ENCODE measurements around the gene NELL2.
"Not testable (repeated sequence)": the region's sequence is repeated elsewhere in the genome, so short reads cannot be mapped to it uniquely, and the experiment has no call there.

The NELL2 gene

DNA sequence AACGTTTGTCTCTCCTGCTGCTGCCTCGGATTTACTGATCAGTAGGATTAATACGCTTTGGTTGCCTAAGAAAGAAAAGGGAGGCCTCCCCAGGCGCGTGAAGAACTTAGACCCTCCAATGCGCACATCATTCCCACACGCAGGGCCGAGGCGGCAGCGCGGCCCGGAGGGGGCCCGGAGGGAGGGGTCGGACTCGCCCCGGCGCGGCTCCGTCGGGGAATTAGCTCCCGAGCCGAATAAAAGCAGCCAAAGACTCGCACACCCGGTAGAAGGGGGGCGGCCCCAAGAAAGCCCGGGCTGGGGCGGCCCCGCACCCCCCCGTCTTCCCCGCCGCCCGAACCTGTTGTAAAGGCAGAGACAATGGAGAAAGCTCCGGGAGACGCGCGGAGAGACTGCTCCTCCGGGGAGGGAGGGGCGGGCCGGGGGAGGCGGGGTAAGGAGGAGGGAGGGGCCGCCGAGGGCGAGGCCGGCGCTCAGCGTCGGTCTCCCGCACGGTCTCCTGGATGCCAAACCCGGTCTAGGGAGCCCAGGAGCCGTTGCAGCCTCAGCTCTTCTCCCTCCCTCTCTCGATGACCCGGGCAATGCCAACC is at the start of gene NELL2:
Gene NELL2 (minus strand): TSS at position 362 of the 590 bp plus-strand sequence. CDS start 446 bp downstream, outside the sequence.
- Mint-ChIP-seq H3K4me1 (ENCODE audit: low read depth) (peaks cover 31% of the 10 kb centered on the region), H3K9me3 (peaks cover 12% of the 10 kb centered on the region), H3K27ac (peak within 1 kb of the TSS; percentile 76), H3K4me3 (peak within 1 kb of the TSS; percentile 92), H3K36me3 (ENCODE audit: low read depth) (no peaks in the 10 kb centered on the region), H3K27me3 (ENCODE audit: low read depth) (peaks cover 49% of the 10 kb centered on the region)

DNA sequence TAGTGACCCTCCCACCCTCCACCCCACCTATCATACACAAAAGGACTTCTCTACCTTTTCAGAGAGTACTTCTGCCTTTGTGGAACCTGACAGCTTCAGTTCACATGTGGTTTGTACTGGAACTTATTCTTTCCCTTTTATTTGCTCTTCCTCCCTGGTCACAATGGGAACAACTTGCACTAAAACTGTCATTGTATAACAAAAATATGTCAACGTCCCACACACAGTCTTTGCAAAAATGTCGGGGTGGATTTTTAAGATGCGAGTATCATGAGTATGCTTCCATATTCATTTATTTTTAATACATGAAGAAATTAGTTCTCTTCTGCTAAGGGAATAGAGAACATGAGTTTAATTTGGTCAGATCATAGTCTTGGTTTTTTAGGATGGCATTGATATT is 45.6 kb upstream of the NELL2 start:
- no peak overlapping the region for H3K4me3 Mint-ChIP-seq

DNA sequence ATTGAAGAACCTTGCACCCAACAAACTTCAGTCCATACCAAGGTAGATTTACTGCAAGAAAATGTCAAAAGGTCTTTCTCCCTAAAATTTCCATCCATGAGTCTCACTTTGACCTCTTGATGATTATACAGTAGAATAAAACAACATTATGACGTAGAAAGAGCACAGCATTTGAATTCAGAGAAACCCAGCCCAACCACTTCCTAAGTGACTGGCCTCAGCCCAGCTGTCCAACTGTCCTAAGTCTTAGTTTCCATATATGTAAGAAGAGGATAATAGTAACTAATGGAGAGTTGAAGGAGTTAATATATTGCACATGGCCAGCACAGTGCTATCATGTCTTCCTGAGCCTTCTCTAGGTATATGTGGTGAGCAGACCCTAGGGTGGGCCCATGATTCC is 41.0 kb upstream of the NELL2 start:
- Mint-ChIP-seq H3K9me3 (no peaks in the 10 kb centered on the region), H3K4me3 (no peak overlapping the region), H3K36me3 (ENCODE audit: low read depth) (no peaks in the 10 kb centered on the region), H3K27me3 (ENCODE audit: low read depth) (peaks cover 8% of the 10 kb centered on the region), H3K27ac (no peak overlapping the region), H3K4me1 (ENCODE audit: low read depth) (no peaks in the 10 kb centered on the region)

More for the DNA sequence above, 45.6 kb upstream of the NELL2 start:
- H3K9me3 Mint-ChIP-seq: no peaks in the 10 kb centered on the region
- no peak overlapping the region for H3K27ac Mint-ChIP-seq
- H3K4me1 Mint-ChIP-seq (ENCODE audit: low read depth): no peaks in the 10 kb centered on the region
- peaks cover 5% of the 10 kb centered on the region for H3K27me3 Mint-ChIP-seq (ENCODE audit: low read depth)
- H3K36me3 Mint-ChIP-seq (ENCODE audit: low read depth): no peaks in the 10 kb centered on the region

DNA sequence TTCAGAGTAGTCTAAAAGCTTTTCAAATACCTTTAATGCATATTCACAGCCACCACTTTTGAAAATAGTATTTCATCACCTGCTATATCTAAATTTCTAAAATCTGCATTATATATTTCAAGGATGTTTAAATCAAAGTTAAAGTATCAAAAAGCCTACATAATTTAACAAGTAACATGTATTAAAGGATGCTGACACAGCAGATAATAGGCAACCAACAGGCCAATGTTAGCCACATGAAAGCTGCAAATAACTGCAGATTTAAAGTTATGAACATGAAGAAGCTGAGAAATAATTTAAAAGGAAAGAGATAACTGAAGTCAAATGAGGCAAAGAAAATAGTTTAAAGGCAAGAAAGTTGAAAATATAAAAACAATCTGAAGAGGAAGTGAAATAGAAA is 39.8 kb upstream of the NELL2 start:
- Mint-ChIP-seq H3K4me3 (no peak overlapping the region), H3K27me3 (ENCODE audit: low read depth) (peaks cover 8% of the 10 kb centered on the region), H3K27ac (no peak overlapping the region), H3K36me3 (ENCODE audit: low read depth) (no peaks in the 10 kb centered on the region), H3K4me1 (ENCODE audit: low read depth) (no peaks in the 10 kb centered on the region), H3K9me3 (no peaks in the 10 kb centered on the region)

DNA sequence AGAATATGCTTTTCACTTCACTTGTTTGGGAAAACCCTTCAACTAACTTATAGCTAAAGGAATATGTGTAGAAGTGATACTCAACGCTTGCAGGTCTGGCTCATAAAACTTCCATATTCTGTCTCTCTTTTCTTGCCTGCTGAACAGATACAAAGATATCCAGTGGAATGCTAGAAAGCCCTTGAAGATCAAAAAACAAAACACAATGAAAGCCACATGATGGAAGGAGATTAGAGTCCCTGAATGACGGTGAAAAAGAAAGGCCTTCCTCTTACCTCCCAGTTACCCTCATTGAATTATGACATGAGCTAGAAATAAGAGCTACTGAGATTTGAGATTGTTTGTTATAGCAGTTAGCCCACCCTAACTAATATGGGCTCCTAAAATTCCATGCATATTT is 28.2 kb upstream of the NELL2 start:
- Mint-ChIP-seq H3K27me3 (ENCODE audit: low read depth) (peaks cover 4% of the 10 kb centered on the region), H3K4me3 (no peak overlapping the region), H3K27ac (no peak overlapping the region), H3K4me1 (ENCODE audit: low read depth) (no peaks in the 10 kb centered on the region), H3K36me3 (ENCODE audit: low read depth) (no peaks in the 10 kb centered on the region), H3K9me3 (peaks cover 6% of the 10 kb centered on the region)

DNA sequence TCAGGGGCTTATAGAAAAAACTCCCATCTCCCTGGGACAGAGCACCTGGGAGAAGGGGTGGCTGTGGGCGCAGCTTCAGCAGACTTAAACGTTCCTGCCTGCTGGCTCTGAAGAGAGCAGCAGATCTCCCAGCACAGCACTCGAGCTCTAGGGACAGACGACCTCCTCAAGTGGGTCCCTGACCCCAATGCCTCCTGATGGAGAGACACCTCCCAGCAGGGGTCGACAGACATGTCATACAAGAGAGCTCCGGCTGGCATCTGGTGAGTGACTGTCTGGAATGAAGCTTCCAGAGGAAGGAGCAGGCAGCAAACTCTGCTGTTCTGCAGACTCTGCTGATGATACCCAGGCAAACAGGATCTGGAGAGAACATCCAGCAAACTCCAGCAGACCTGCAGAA is 22.0 kb upstream of the NELL2 start:
- not testable (repeated sequence) for H3K27me3 Mint-ChIP-seq (ENCODE audit: low read depth); H3K36me3 Mint-ChIP-seq (ENCODE audit: low read depth)

DNA sequence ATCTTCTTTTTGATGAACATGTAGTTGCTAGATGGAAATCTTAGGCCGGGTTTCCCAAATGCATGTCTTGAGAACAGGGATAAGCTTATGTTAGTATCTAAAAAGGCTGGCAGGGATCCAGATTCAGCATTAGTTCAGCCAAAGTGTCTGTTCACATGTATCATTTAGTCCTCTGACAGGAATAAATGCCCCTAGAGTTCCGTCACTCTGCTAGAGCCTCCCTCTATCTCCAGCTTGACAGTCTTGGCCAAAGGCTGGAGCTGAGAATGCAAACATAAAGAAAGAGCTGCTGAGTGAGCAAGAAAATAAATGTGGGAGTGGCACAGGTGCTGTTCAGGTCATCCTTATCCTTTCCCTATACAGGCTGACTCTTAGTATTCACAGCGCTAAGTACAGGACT is 13.8 kb upstream of the NELL2 start:
- Mint-ChIP-seq H3K36me3 (ENCODE audit: low read depth) (no peaks in the 10 kb centered on the region), H3K27ac (no peak overlapping the region), H3K4me1 (ENCODE audit: low read depth) (no peaks in the 10 kb centered on the region), H3K4me3 (no peak overlapping the region), H3K27me3 (ENCODE audit: low read depth) (peaks cover 4% of the 10 kb centered on the region), H3K9me3 (no peaks in the 10 kb centered on the region)

More for the DNA sequence above, 22.0 kb upstream of the NELL2 start:
- H3K4me1 Mint-ChIP-seq (ENCODE audit: low read depth); H3K9me3 Mint-ChIP-seq; H3K27ac Mint-ChIP-seq; H3K4me3 Mint-ChIP-seq: not testable (repeated sequence)

DNA sequence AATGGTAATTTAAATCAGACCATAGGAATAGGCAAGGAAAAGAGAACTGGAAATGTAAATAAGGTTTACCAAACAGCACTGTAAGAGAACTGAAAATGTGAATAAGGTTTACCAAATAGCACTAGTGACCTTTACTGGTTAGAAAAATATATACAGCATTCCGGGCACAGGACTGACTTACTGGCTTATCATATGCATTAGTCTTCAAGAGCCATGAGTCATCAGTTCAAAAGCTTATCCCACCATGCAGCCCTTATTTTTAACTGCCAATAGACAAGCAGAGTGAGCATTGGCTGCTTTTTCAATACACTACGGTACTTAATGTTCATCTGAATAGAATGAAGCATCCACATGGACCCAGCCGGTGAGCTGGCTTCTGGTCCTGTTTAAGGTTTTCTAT is 13.0 kb upstream of the NELL2 start:
- no peak overlapping the region for H3K27ac Mint-ChIP-seq
- no peaks in the 10 kb centered on the region for H3K36me3 Mint-ChIP-seq (ENCODE audit: low read depth)
- H3K4me3 Mint-ChIP-seq: no peak overlapping the region
- H3K27me3 Mint-ChIP-seq (ENCODE audit: low read depth): no peaks in the 10 kb centered on the region
- no peaks in the 10 kb centered on the region for H3K9me3 Mint-ChIP-seq
- H3K4me1 Mint-ChIP-seq (ENCODE audit: low read depth): no peaks in the 10 kb centered on the region

DNA sequence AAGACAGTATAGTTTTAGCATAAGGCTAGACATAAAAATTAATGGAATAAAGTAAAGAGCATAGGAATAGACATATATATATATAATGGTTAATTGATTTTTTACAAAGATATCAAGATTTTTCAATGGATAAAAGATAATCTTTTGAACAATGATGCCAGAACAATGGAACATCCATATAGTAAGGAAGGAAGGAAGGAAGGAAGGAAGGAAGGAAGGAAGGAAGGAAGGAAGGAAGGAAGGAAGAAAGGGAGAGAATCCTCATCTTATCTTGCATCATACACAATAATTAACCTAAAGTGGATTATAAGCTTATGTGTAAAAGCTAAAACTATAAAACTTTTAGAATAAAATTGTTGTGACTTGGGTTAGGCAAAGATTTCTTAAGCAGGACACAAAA is 9.8 kb upstream of the NELL2 start:
- Mint-ChIP-seq H3K9me3 (peaks cover 8% of the 10 kb centered on the region), H3K27ac (no peak overlapping the region)

DNA sequence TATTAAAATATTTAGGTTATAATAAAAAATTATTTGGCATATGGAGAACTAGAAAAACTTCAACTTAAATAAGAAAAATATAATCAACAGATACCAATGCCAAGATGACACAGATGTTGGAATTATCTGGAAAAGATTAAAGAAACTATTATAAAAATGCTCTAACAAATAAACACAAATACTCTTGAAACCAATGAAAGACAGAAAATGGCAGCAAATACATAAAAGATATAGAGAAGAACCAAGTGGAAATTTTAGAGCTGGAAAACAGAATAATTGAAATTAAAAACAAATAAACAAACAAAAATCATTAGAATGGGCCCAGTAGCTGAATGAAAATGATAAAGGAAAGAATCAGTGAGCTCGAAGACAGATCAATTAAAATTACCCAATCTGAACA is 5.1 kb upstream of the NELL2 start:
- Mint-ChIP-seq H3K4me3 (no peak overlapping the region), H3K4me1 (ENCODE audit: low read depth) (peaks cover 6% of the 10 kb centered on the region), H3K27ac (no peak overlapping the region), H3K36me3 (ENCODE audit: low read depth) (peaks cover 5% of the 10 kb centered on the region), H3K9me3 (peaks cover 19% of the 10 kb centered on the region), H3K27me3 (ENCODE audit: low read depth) (peaks cover 32% of the 10 kb centered on the region)

More for the DNA sequence above, 9.8 kb upstream of the NELL2 start:
- Mint-ChIP-seq H3K27me3 (ENCODE audit: low read depth) (no peaks in the 10 kb centered on the region), H3K4me1 (ENCODE audit: low read depth) (no peaks in the 10 kb centered on the region), H3K36me3 (ENCODE audit: low read depth) (peaks cover 5% of the 10 kb centered on the region), H3K4me3 (no peak overlapping the region)

DNA sequence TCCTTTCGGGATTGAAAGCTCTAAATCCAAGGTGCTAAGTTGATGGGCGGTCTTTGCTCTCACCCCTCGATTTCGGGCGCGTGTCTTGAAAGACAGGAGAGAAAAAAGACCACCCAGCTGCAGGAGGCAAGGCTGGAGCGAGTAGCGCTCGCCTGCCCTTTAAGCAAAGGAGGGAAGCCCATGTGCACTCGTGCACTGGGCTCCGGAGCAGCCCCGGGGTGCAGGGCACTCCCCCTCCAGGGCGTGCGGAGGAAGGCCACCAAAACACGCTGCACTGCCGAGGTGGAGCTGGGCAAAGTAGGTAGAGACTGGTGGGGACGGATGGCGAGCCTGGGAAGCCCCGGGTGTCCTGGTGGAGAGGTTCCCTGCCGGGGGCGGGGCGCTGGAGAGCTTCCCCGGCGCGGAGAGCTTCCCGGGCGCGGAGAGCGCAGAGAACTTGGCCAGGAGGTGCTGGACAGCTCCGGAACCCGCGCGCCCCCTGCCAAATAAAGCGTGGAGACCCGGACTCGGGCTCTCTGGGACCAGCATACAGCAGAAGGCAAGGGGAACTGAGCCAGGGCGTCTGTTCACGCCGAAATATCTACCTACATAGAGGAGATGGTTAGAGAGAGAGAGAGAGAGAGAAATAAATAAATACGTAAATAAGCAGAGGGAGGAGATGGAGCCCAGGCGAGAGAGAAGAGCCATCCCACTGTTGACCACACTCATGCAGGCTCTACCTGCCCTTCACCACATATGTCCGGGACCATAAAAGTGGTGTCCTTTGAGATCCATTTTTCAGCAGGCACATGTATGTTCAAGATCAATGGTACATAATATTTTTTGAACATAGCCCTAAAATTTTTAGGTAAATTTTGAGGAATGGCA is 662 bp upstream of the NELL2 start:
- peaks cover 49% of the 10 kb centered on the region for H3K27me3 Mint-ChIP-seq (ENCODE audit: low read depth)
- H3K4me3 Mint-ChIP-seq: peak overlapping the region; percentile 84
- peaks cover 5% of the 10 kb centered on the region for H3K36me3 Mint-ChIP-seq (ENCODE audit: low read depth)
- H3K9me3 Mint-ChIP-seq: peaks cover 19% of the 10 kb centered on the region
- no peak overlapping the region for H3K27ac Mint-ChIP-seq
- H3K4me1 Mint-ChIP-seq (ENCODE audit: low read depth): peaks cover 26% of the 10 kb centered on the region

DNA sequence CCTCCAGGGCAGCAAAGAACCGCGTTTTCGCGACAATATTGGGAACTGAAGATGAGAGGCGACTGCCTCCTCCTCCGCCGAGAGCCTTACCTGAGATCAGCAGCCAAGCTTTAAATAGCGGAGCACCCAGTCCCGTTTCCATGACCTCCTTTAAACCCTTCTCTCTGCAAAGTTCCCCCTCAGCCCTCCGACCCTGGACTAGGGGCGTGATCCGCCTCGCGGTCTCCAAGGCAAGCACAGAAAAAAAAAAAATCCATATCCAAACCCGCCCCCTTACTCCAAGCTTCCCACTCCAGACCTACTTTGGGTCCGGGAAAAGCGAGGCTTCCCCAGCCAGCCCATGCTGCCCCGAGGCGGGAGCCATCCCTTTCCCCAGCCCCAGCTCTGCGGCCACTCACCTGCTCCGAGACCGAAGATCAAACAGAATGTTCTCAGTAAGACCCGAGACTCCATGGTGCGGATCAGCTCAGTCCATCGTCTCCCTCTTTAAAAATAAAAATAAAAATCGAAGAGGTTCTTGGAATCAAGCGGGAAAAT is 630 bp downstream of the NELL2 start:
- H3K9me3 Mint-ChIP-seq: peaks cover 13% of the 10 kb centered on the region
- H3K4me1 Mint-ChIP-seq (ENCODE audit: low read depth): peaks cover 31% of the 10 kb centered on the region
- H3K27ac Mint-ChIP-seq: peak overlapping the region; percentile 76
- peak overlapping the region; percentile 92 for H3K4me3 Mint-ChIP-seq
- peaks cover 49% of the 10 kb centered on the region for H3K27me3 Mint-ChIP-seq (ENCODE audit: low read depth)
- peaks cover 5% of the 10 kb centered on the region for H3K36me3 Mint-ChIP-seq (ENCODE audit: low read depth)

DNA sequence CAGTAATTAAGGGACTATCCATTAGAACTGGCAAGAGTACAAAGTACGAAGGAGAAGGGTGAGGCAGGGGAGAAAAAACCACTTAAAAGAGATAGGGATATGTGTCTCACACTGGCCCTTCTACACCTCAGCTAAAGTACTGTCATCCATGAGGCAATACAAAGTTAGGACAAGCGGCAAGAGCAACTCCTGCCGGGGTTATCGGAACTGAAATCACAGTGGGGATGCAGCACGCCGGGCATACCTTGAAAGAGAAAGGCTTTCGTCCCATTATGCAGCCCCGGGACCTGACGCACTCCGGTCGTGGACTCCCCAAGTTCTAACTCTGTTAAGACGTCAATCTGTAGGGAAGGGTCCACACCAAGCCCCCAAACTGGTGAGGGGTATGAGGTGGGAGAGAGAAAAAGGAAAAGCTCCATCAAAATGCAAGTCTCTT is 1.1 kb downstream of the NELL2 start:
- H3K9me3 Mint-ChIP-seq: peaks cover 14% of the 10 kb centered on the region
- peaks cover 34% of the 10 kb centered on the region for H3K4me1 Mint-ChIP-seq (ENCODE audit: low read depth)
- peak overlapping the region; percentile 92 for H3K4me3 Mint-ChIP-seq
- H3K36me3 Mint-ChIP-seq (ENCODE audit: low read depth): peaks cover 8% of the 10 kb centered on the region
- no peak overlapping the region for H3K27ac Mint-ChIP-seq
- H3K27me3 Mint-ChIP-seq (ENCODE audit: low read depth): peaks cover 45% of the 10 kb centered on the region

DNA sequence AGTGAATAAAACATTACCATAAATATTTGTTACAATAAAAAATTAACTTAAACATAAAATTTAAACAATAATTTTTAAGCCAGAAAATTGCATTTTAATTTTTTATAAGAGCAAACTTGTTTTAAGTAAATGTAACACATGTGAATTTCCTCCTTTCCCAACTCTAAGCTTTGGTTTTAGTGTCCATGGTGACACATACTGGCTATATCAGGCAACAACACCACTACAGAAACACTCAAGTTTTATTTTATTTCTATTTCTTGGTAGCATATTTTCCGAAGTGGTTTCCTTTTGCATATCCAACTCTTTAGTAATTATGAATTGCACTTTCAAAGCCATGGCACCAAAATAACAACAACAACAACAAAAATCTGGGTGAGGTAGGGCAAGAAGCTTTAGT is 2.2 kb downstream of the NELL2 start:
- H3K4me3 Mint-ChIP-seq: peak overlapping the region; percentile 92
- peaks cover 36% of the 10 kb centered on the region for H3K27me3 Mint-ChIP-seq (ENCODE audit: low read depth)
- H3K36me3 Mint-ChIP-seq (ENCODE audit: low read depth): peaks cover 10% of the 10 kb centered on the region
- peaks cover 37% of the 10 kb centered on the region for H3K4me1 Mint-ChIP-seq (ENCODE audit: low read depth)
- peak overlapping the region; percentile 12 for H3K27ac Mint-ChIP-seq
- H3K9me3 Mint-ChIP-seq: peaks cover 13% of the 10 kb centered on the region

DNA sequence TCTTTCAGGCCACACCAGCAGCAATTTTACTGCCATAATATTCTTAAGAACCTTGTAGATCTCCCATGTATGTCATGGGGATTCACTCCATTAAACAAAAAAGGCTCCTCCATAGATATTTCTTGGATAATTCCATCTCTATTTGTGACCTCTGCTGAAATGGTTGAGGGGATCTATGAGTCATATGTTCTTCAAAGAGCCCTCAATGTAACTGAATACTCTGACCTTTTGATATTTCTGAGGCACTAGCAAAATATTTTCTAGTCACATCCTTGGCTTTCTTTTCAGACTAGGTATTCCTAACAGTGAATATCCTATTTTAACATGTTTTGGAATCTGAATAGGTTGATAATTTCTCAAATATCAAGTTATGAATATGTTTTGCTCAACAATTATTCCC is 6.6 kb downstream of the NELL2 start:
- Mint-ChIP-seq H3K27ac (no peak overlapping the region), H3K4me1 (ENCODE audit: low read depth) (peaks cover 21% of the 10 kb centered on the region), H3K9me3 (peaks cover 24% of the 10 kb centered on the region), H3K36me3 (ENCODE audit: low read depth) (peaks cover 28% of the 10 kb centered on the region), H3K4me3 (no peak overlapping the region), H3K27me3 (ENCODE audit: low read depth) (peaks cover 6% of the 10 kb centered on the region)
